Ovary (tissue), 3 donors: ENCODE measurements around the gene TNFRSF4.

Source experiments
- CTCF ChIP-seq, 3 donors: fragments of 450-650 bp in 2 of 3; fragments of 200-600 bp in 1 of 3; IDR thresholded peaks; one replicate each; pipeline versions ENCODE4 v1.5.1 to v1.8.0; 2016 to 2022; ENCODE audit warnings: antibody characterized with exemption in 3 of 3, mild to moderate bottlenecking in 1 of 3
- POLR2A ChIP-seq: fragments of 450-650 bp; IDR thresholded peaks from one replicate; pipeline ENCODE4 v1.6.1; 2017; ENCODE audit warnings: antibody characterized with exemption, mild to moderate bottlenecking, moderate library complexity
- donor health status: DM: no; HTN: no; CAD: no.

GRCh38 chr1:1182491-1183220 lies 31.3 kb downstream of the TNFRSF4 start:
- no peak for TF ChIP-seq POLR2A
- no peak for TF ChIP-seq CTCF (IDR thresholded peaks at IDR 0.05)
